HG03354 (cell line): ENCODE data around the gene PHOSPHO1.
"Not testable (repeated sequence)": the region's sequence is repeated elsewhere in the genome, so short reads cannot be mapped to it uniquely, and the experiment has no call there.

Experiments
- ATAC-seq: cut with Tn5 transposase; IDR thresholded peaks from one replicate; pipeline ENCODE4 v1.9.1; 2021; ENCODE audit warnings: mild to moderate bottlenecking; ENCODE audit not compliant: unreplicated experiment, poor library complexity, severe bottlenecking

The PHOSPHO1 gene, protein sequence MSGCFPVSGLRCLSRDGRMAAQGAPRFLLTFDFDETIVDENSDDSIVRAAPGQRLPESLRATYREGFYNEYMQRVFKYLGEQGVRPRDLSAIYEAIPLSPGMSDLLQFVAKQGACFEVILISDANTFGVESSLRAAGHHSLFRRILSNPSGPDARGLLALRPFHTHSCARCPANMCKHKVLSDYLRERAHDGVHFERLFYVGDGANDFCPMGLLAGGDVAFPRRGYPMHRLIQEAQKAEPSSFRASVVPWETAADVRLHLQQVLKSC

DNA sequence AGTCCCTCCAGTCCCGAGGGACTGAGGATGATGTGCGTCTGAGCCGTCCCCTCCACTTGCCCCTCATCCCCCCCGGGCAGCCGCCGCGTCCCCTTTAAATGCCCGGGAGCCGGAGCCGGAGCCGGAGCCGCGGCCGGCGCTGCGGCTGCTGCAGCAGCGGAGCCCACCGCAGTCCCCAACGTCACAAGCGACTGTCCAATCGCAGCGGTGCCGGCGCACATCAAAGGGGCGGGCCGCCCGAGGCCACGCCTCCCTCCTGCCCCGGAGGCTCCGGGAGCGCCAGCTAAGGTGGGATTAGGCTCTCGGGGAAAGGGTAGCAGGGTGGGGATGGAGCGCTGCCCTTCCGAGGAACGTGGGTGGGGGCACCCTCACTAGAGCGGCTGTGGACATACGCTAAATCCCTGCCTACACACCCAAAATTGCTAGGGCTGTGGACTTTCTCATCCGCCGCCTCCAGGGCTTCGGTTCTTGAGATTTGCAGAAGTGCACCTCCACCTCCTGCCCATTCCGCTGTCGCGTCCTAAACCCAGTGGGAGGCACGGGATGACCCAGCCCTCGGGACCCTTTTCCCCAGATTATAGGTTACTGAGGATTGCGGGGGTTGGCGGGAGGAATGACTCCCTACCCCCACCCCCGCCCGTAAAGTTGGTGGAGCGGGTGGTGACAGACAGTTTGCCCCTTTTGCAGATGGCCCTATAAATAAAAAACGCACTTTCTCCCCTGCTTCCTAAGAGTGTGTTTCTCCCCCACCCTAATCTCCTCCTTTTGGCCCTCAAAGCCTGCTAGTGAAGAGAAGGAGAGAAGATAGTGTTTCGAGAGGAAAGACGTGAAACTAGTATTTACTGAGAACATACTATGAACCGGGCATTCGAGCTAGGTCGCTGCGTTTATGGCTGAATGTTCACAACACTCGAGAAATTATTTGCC lies at the start of gene PHOSPHO1:
TSS of gene PHOSPHO1 (minus strand) at position 152 of the 927 bp plus-strand sequence. CDS start 4,096 bp downstream, outside the sequence.
- ATAC-seq: peak; percentile 91

DNA sequence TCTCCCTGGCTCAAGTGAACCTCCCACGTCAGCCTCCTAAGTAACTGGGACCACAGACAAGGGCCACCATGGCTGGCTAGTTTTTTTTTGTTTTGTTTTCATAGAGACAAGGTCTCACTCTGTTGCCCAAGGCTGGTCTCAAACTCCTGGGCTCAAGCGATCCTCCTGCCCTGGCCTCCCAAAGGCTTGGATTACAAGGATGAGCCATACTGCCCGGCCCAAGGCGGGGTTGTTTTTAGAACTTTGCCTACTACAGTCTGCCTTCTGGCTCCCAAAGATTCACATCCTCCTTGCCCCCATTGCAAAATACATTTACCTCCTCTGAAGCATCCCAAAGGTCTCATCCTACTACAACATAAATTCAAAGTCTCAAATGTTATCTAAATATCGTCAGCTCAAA lies 49.5 kb upstream of the PHOSPHO1 start:
- no peak for ATAC-seq

DNA sequence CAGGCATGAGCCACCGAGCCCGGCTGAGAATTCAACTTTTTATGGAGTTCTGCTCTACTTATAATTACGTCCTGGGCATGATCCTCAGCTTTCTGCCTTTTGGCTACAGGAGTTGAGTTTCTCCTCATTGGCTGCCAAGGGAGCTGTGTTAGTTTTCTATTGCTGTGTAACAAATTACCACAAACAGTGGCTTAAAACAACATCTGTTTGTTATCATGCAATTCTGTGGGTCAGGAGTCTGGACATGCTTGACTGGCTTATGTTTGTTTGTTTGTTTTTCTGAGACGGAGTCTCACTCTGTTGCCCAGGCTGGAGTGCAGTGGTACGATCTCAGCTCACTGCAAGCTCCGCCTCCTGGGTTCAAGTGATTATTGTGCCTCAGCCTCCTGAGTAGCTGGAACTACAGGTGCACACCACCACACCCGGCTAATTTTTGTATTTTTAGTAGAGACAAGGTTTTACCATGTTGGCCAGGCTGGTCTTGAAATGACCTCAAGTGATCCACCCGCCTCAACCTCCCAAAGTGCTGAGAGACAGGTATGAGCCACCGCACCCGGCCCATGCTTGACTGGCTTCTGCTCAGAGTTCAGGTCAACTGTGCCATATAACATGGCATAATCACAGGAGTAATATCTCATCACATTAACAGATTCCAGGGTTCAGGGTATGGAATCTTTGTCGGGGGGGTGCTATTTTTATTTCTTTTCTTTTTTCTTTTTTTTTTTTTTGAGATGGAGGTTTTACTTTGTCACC lies 48.9 kb upstream of the PHOSPHO1 start:
- not testable (repeated sequence) for ATAC-seq

DNA sequence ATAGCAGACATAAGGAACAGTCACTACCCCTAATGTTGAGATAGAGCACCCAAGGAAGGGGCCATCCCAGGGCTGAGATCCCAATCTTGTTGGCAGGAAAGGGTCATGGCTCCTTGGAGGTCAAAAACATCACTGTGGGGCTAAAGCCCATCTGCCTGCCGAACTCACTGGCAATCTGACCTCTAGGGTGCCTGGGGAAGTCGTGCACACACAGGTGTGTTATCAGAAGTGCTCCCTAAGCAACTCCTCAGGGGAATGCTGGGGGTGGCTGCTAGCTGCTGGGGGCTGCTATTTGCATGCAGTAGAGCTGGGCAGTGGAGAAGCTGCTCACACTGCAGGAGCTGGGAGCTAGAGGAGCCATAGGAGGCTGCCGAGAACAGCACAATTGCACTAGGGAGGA lies 47.5 kb upstream of the PHOSPHO1 start:
- ATAC-seq: no peak

DNA sequence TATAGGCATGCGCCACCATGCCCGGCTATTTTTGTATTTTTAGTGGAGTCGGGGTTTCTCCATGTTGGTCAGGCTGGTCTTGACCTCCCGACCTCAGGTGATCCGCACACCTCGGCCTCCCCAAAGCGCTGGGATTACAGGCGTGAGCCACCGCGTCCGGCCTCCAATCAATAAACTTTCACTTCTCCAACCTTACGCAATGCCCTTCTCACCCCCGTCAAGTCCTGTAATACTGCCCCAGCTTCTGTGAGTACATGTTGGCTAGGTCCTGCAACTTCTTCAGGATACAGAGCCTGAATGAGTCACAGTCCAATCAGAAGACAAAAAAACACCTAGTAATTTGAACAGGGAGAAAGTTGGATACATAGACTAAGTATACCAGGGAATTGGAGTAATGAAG lies 47.1 kb upstream of the PHOSPHO1 start:
- no peak for ATAC-seq

DNA sequence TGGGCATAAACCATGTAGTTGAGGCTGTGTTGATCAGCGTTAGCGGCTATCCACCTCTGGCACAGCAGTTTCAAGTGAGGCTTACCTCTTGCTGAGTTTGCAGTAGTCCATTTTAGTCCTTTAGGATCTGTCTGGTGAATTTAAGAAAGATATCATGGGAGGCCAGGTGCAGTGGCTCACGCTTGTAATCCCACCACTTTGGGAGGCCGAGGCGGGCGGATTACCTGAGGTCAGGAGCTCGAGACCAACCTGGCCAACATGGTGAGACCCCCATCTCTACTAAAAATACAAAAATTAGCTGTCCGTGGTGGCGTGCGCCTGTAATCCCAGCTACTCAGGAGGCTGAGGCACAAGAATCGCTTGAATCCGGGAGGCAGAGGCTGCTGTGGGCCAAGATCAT lies 45.4 kb upstream of the PHOSPHO1 start:
- not testable (repeated sequence) for ATAC-seq

DNA sequence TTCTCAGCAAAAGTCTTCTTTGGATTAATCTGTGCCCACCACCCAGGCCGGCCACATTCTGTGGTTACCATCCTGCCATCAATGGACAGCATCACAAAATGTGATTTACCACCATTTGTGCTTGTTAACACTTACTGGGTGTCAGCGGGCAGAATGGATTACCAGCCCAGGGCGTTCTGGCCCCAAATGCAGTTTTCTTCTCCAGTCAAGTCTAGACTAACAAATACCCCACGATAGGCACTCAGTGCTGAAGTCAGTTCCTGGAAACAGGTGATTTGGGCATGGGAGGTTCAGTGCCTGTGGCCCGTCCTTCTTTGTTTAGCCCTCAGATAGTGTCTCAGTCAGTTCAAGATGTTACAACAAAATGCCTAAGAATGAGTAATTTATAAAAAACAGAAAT lies 38.8 kb upstream of the PHOSPHO1 start:
- ATAC-seq: no peak

DNA sequence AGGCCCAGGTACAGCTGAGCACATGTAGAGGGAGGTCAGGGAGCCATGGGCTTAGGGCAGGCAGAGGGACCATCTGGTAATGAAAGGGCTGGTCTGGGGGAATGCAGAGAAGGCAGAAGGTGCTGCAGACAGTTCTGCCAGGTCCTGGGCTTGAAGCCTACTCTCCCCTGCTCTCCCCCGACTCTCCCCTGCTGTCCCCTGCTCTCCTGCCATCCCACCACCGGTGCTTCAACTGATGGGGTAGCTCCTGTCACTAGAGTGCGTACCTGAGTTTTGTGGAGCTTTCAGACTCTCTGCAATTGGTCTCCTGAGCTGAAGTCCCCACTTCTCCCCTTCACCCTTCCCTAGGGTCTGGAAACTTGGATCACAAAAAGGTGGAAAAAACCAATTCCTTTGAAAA lies 37.3 kb upstream of the PHOSPHO1 start:
- no peak for ATAC-seq

DNA sequence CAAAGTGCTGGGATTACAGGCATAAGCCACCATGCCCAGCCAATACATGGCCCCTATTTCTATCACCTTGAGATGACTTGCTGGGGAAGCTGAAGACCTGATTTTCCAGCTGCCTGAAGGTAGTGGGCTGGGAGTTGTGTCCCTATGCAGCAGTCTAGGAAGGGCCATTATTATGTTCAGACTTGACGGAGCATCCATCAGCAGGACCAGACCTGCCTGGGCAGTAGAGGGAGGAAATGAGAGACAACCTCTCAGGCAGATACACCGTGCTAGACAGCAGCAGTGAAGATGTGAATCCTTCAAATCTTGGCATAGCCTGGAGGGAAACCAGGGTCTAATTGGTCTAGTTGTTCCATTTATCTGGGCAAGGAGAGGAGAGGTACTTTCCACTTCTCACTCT lies 35.6 kb upstream of the PHOSPHO1 start:
- ATAC-seq: no peak

DNA sequence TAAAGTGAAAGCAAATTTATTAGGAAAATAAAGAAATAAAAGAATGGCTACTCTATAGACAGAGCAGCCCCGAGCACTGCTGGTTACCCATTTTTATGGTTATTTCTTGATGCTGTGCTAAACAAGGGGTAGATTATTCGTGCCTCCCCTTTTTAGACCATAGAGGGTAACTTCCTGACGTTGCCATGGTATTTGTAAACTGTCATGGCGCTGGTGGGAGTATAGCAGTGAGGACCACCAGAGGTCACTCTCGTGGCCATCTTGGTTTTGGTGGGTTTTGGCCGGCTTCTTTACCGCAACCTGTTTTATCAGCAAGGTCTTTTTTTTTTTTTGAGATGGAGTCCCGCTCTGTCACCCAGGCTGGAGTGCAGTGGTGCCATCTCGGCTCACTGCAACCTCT lies 31.0 kb upstream of the PHOSPHO1 start:
- not testable (repeated sequence) for ATAC-seq

DNA sequence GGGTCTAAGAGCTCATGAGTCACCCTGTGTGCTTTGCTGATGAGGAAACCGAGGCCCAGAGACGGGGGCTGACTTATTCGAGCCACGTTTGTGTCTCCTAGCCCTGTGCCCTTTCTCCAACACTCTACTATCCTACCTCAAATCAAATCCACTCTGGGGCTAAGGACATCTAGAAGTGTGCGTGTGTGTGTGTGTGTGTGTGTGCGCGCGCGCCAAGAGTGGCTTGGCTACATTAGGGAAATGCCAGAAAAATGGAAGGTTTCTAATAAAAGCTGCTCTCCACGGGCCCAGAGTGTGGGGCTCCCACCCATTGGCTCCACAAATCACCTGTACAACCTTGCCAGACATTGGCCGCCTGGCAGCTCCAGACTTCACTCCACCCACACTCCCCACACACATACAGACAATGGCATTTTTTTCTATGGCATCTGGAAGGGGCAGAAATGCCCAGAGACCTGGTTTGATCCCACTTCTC lies 30.3 kb upstream of the PHOSPHO1 start:
- ATAC-seq: no peak

DNA sequence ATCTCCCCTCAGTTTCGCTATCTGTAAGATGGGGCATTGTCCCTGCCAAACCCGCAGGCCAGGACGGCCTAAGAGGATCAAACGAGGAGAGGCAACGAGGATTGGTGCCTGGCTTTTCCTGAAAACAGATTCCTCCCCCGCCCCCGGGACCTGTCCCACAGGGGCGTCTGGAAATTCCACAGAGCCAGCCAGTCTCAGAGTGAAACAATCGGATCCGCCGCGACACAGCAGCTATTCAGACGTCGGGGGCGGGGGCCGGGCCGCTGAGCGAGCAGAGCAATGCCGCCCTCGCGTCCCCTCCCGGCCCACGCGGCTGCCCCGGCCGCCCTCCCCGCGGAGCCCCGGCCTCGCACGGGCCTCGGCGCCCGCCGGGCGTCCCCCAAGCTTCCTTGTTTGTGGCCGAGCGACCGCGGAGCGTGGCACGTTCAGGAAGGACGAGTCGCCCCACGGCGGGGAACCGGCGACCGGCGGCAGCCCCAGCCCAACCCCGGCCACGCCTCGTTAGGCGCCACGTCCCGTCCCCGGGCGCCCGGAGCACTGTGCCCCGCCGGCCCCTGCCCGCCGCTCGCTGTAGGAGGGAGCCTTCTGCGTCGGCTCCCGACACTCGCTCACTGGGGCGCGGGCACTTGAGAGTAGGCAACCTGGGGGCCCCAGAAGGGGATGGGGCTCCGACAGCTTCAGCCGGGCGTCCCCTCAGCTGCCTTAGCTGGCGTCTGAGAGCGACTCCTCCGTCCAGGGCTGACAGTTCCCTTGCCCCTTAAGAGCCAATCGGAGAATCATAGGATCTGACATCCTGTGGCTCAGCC lies 29.6 kb upstream of the PHOSPHO1 start:
- no peak for ATAC-seq

DNA sequence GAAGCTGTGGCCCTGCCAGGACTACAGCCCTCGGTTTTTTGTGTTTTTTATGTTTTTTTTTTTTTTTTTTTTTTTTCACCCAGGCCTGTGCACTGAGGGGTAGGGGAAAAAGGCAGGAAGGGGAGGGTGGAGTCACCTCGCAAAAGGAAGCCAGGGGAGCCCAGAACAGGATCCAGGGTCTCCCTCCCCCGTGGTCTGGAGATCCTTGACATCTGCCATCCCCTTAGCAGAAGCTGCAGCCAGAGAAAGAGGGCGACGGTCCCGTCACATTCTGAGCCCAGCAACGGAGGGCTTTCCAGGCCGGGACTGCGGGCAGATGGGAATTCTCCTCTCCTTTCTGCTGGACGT lies 29.1 kb upstream of the PHOSPHO1 start:
- no peak for ATAC-seq

DNA sequence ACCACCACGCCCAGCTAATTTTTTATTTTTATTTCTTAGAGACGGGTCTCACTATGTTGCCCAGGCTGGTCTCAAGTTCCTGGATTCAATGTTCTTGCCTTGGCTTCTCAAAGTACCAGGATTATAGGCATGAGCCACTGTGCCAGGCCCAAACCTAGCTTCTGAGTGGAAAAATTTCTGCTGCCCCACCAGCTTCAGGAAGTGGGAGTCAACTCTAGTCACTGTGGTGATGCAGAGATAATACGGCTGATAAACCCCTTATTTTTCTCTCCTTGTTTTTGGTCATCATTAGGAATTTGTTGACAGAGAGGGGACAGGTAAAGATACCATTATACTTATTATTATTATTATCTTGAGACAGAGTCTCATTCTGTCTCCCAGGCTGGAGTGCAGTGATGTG lies 27.8 kb upstream of the PHOSPHO1 start:
- ATAC-seq: no peak

DNA sequence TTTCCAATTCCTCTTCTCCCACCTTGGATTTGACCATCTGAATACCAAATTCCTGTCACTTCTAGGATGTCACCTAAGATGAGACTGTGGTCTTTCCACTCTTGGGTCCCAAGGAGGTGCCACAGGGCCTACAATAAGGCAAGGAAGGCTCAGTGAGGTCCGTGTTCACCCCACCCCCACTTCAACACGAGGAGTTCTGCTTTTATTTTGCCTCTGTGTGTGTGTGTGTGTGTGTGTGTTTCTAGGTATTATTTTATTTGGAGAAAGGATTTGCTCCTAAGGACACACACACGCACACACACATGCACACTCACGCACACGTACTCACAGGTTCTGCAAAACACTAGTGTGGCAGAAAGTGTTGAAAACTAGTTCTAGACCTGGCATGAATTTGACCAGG lies 24.5 kb upstream of the PHOSPHO1 start:
- no peak for ATAC-seq

DNA sequence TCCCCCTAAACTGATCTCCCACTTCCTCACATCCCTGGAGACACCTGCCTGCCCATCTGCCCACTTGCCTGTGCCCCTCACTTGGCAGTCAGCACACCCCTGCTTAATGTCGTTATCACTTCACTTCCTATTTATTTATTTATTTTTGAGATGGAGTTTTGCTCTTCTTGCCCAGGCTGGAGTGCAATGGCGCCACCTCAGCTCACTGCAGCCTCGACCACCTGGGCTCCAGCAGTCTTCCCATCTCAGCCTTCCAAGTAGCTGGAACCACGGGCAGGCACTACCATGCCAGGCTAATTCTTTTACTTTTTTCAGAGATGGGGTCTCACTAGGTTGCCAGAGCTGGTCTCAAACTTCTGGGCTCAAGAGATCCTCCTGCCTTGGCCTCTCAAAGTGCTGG lies 23.5 kb upstream of the PHOSPHO1 start:
- ATAC-seq: no peak

DNA sequence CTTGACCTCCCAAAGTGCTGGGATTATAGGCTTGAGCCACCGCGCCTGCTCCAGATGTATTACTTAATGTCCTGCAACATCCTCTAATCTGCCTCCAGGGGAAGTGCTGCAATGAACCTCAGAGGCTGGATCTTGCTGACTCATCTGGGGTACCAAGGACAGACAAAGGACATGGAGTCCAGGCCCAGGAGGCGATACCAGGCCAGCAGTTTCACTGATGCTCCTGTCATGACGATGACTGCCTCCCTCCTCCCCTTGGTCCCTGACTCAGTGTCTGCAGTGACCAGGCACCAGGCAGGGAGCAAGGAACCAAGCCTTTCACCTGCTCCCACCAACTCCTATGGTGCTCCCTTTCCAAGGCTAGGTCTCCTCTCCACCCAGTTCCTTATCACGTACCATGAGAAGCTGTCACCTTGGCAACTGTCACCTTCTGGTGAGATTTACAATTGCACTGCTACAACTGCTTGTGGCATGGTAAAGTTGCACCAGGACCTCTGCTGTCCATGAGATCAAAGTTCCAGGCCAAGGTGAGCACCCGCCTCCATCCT lies 21.6 kb upstream of the PHOSPHO1 start:
- ATAC-seq: no peak

DNA sequence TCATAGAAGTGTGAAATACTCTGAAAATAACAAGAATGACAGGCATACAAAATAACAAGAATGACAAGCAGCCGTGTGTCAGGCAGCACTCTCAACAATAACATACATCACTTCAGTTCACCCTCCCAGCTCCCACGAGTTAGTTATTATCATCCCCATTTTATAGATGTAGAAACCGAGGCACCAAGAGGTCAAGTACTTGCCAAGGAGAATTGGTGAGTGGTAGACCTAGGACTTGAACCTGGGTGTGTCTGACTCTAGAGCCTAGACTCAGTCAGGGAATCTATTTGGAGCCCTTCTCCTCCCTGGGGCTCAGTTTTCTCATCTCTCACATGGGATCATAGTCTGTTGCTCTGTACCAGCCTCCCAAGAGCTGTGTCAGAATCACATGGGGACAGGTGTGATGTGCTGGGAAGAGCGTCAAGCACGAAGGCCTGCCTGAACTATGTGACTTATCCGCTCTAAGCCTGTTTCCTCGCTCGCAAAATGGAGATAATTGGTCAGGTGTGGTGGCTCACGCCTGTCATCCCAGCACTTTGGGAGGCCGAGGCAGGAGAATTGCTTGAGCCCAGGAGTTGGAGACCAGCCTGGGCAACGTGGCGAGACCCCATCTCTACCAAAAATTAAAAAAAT lies 19.4 kb upstream of the PHOSPHO1 start:
- no peak for ATAC-seq

DNA sequence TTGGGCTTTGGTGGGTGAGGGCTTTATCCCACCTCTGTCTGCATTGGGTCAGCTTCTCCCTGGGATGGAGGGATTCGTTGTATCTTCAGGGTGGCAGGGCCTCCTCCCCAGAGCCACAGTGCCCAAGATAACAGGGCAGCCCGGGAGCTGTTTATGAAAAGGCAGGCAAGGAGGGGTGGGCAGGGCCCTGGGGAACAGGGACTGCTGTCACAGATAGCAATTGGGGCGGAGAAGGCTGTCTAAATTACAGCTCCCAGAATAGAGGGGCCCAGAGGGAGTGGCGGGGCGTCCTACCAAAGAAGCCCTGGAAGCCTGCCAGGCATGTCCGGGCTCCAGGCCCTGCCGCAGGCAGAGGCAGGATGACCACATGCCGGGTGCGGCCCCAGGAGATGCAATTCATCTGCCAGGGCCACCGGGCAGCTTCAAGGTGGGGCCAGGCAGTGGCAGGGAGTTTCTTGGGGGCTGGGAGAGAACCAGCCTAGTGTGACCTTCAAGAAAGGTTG lies 18.8 kb upstream of the PHOSPHO1 start:
- no peak for ATAC-seq
